Measurements from ENCODE around the gene RRP36. TPM values are rescaled to one million over a fixed set of nuclear protein-coding genes. Genes with fewer than 3 reads are reported as not detected.

RRP36 gene
- total RNA-seq, 2 experiments from 2014 or later, result 65.3 to 68.4 TPM

- POLR2A ChIA-PET, result no interaction called here
- CTCF ChIA-PET, result interaction anchor here (0.6 to 1.2 kb wide), 2 partner anchors 11 to 35 kb away, joined by 4 read pairs; partner anchors contain the start of genes KLC4 and MRPL2
- DNase-seq, result no peak
- H3K27me3 Mint-ChIP-seq, result no peaks in the 10 kb centered on the region
- H3K4me3 Mint-ChIP-seq, result no peak overlapping the region
- peaks cover 24% of the 10 kb centered on the region for H3K4me1 Mint-ChIP-seq
- peaks cover 29% of the 10 kb centered on the region for H3K36me3 Mint-ChIP-seq (ENCODE audit: low read depth)
- H3K27ac Mint-ChIP-seq, result no peak overlapping the region
- no peaks in the 10 kb centered on the region for H3K9me3 Mint-ChIP-seq
These were observed 26.6 kb downstream of the RRP36 start for GRCh38 chr6:43047998-43048397.

GRCh38 chr6:43050981-43051380 is 29.6 kb downstream of the RRP36 start:
- H3K36me3 Mint-ChIP-seq (ENCODE audit: low read depth), result peaks cover 38% of the 10 kb centered on the region
- no peak overlapping the region for H3K4me3 Mint-ChIP-seq
- no peaks in the 10 kb centered on the region for H3K9me3 Mint-ChIP-seq
- no peak overlapping the region for H3K27ac Mint-ChIP-seq
- POLR2A ChIA-PET, result interaction anchor here (0.5 kb wide), 1 partner anchor 46 kb away, joined by 3 read pairs; no protein-coding TSS in a partner anchor
- DNase-seq, result no peak
- CTCF ChIA-PET, result interaction anchor here (1.0 kb wide), 2 partner anchors 29 to 93 kb away, joined by 3 read pairs; no protein-coding TSS in a partner anchor
- peaks cover 39% of the 10 kb centered on the region for H3K4me1 Mint-ChIP-seq
- no peaks in the 10 kb centered on the region for H3K27me3 Mint-ChIP-seq

- H3K36me3 Mint-ChIP-seq (ENCODE audit: low read depth), result peaks cover 37% of the 10 kb centered on the region
- CTCF ChIA-PET, result no interaction called here
- H3K27ac Mint-ChIP-seq, result peak overlapping the region; percentile 99
These were observed 30.9 kb downstream of the RRP36 start for GRCh38 chr6:43052225-43052841.

GRCh38 chr6:43052842-43053544 is 31.6 kb downstream of the RRP36 start:
- H3K4me1 Mint-ChIP-seq, result peaks cover 49% of the 10 kb centered on the region
- peak overlapping the region; percentile 99 for H3K27ac Mint-ChIP-seq
- ChIA-PET CTCF (interaction anchor here (0.9 kb wide), 1 partner anchor 69 kb away, joined by 4 read pairs; the partner anchor contains the start of gene PPP2R5D), POLR2A (interaction anchor here (0.9 kb wide), 1 partner anchor 74 kb away, joined by 3 read pairs; the partner anchor contains the start of gene PEX6)
- H3K4me3 Mint-ChIP-seq, result peak overlapping the region; percentile 98
- DNase-seq, result peak; percentile 21
- H3K36me3 Mint-ChIP-seq (ENCODE audit: low read depth), result peaks cover 43% of the 10 kb centered on the region
- H3K27me3 Mint-ChIP-seq, result no peaks in the 10 kb centered on the region
- no peaks in the 10 kb centered on the region for H3K9me3 Mint-ChIP-seq

More at GRCh38 chr6:43052225-43052841, 30.9 kb downstream of the RRP36 start:
- Mint-ChIP-seq H3K4me3 (peak overlapping the region; percentile 98), H3K9me3 (no peaks in the 10 kb centered on the region), H3K4me1 (peaks cover 43% of the 10 kb centered on the region), H3K27me3 (no peaks in the 10 kb centered on the region)
- DNase-seq, result no peak
- POLR2A ChIA-PET, result no interaction called here

- Mint-ChIP-seq H3K36me3 (ENCODE audit: low read depth) (peaks cover 42% of the 10 kb centered on the region), H3K4me3 (peak within 1 kb of the TSS; percentile 98), H3K4me1 (peaks cover 55% of the 10 kb centered on the region), H3K9me3 (no peaks in the 10 kb centered on the region), H3K27me3 (no peaks in the 10 kb centered on the region), H3K27ac (peak within 1 kb of the TSS; percentile 99)
- ChIA-PET CTCF (interaction anchor here (0.6 to 1.6 kb wide), 4 partner anchors 18 to 90 kb away, joined by 3 to 4 read pairs (median 4); partner anchors contain the start of gene PPP2R5D), POLR2A (interaction anchor here (0.6 to 0.9 kb wide), 2 partner anchors 40 to 74 kb away, joined by 3 read pairs; partner anchors contain the start of genes KLHDC3, MEA1 and PEX6)
- peak; percentile 95 for DNase-seq
These were observed 32.3 kb downstream of the RRP36 start, which contains the start of gene CUL7 for GRCh38 chr6:43053545-43054205. TSS of gene CUL7 (minus strand) at chr6:43053851. CDS start at chr6:43052788, 1,063 bp downstream.

- Mint-ChIP-seq H3K36me3 (ENCODE audit: low read depth) (peaks cover 39% of the 10 kb centered on the region), H3K4me1 (peaks cover 59% of the 10 kb centered on the region), H3K4me3 (peak overlapping the region; percentile 98)
These were observed 33.0 kb downstream of the RRP36 start for GRCh38 chr6:43054206-43054943.

GRCh38 chr6:43055966-43056365 is 34.5 kb downstream of the RRP36 start:
- CTCF ChIA-PET, result interaction anchor here (1.0 kb wide), 1 partner anchor 9 kb away, joined by 4 read pairs; no protein-coding TSS in a partner anchor
- peaks cover 30% of the 10 kb centered on the region for H3K36me3 Mint-ChIP-seq (ENCODE audit: low read depth)
- no peaks in the 10 kb centered on the region for H3K9me3 Mint-ChIP-seq
- no peaks in the 10 kb centered on the region for H3K27me3 Mint-ChIP-seq
- peaks cover 69% of the 10 kb centered on the region for H3K4me1 Mint-ChIP-seq
- H3K4me3 Mint-ChIP-seq, result peak overlapping the region; percentile 1
- no peak for DNase-seq
- POLR2A ChIA-PET, result no interaction called here
- no peak overlapping the region for H3K27ac Mint-ChIP-seq

More at GRCh38 chr6:43054206-43054943, 33.0 kb downstream of the RRP36 start:
- Mint-ChIP-seq H3K27me3 (no peaks in the 10 kb centered on the region), H3K9me3 (no peaks in the 10 kb centered on the region), H3K27ac (peak overlapping the region; percentile 99)
- CTCF ChIA-PET, result interaction anchor here (0.6 to 1.6 kb wide), 7 partner anchors 18 to 646 kb away, joined by 3 to 4 read pairs (median 3); partner anchors contain the start of gene PPP2R5D
- POLR2A ChIA-PET, result interaction anchor here (0.6 to 0.9 kb wide), 2 partner anchors 40 to 75 kb away, joined by 3 read pairs; partner anchors contain the start of genes KLHDC3, MEA1 and PEX6
- no peak for DNase-seq

- H3K9me3 Mint-ChIP-seq, result no peaks in the 10 kb centered on the region
- peaks cover 21% of the 10 kb centered on the region for H3K36me3 Mint-ChIP-seq (ENCODE audit: low read depth)
- DNase-seq, result no peak
- no peaks in the 10 kb centered on the region for H3K27me3 Mint-ChIP-seq
- H3K4me1 Mint-ChIP-seq, result peaks cover 51% of the 10 kb centered on the region
- CTCF ChIA-PET, result interaction anchor here (0.9 to 1.7 kb wide), 4 partner anchors 42 to 129 kb away, joined by 3 to 5 read pairs (median 4); partner anchors contain the start of gene CNPY3
- POLR2A ChIA-PET, result interaction anchor here (1.1 kb wide), 1 partner anchor 74 kb away, joined by 4 read pairs; the partner anchor contains the start of gene PPP2R5D
- H3K4me3 Mint-ChIP-seq, result peak overlapping the region; percentile 88
- H3K27ac Mint-ChIP-seq, result peak overlapping the region; percentile 98
These were observed 37.1 kb downstream of the RRP36 start for GRCh38 chr6:43058531-43058930.

- H3K4me1 Mint-ChIP-seq, result peaks cover 44% of the 10 kb centered on the region
- peaks cover 15% of the 10 kb centered on the region for H3K36me3 Mint-ChIP-seq (ENCODE audit: low read depth)
- peak; percentile 98 for DNase-seq
- POLR2A ChIA-PET, result interaction anchor here (0.6 to 1.1 kb wide), 3 partner anchors 75 to 568 kb away, joined by 3 to 4 read pairs (median 3); partner anchors contain the start of gene PPP2R5D
- CTCF ChIA-PET, result interaction anchor here (0.9 to 1.7 kb wide), 6 partner anchors 9 to 130 kb away, joined by 3 to 5 read pairs (median 4); partner anchors contain the start of gene CNPY3
- H3K27me3 Mint-ChIP-seq, result no peaks in the 10 kb centered on the region
- H3K4me3 Mint-ChIP-seq, result peak within 1 kb of the TSS; percentile 88
- H3K27ac Mint-ChIP-seq, result peak within 1 kb of the TSS; percentile 98
- no peaks in the 10 kb centered on the region for H3K9me3 Mint-ChIP-seq
These were observed 38.0 kb downstream of the RRP36 start, which contains the start of the genes KLC4 and MRPL2 for GRCh38 chr6:43059168-43060033. TSS of gene KLC4 (plus strand) at chr6:43059631. CDS start at chr6:43061336, 1,705 bp downstream. TSS of gene MRPL2 (minus strand) at chr6:43059434. CDS start at chr6:43059381, 53 bp downstream.

GRCh38 chr6:43060034-43060754 is 38.8 kb downstream of the RRP36 start:
- Mint-ChIP-seq H3K9me3 (no peaks in the 10 kb centered on the region), H3K36me3 (ENCODE audit: low read depth) (peaks cover 15% of the 10 kb centered on the region), H3K27ac (peak overlapping the region; percentile 98), H3K4me1 (peaks cover 44% of the 10 kb centered on the region), H3K4me3 (peak overlapping the region; percentile 88), H3K27me3 (no peaks in the 10 kb centered on the region)
- POLR2A ChIA-PET, result no interaction called here
- no peak for DNase-seq
- CTCF ChIA-PET, result interaction anchor here (1.0 to 1.4 kb wide), 2 partner anchors 12 to 44 kb away, joined by 3 to 4 read pairs; no protein-coding TSS in a partner anchor

Data from activated CD4-positive, alpha-beta T cell treated with anti-CD3 and anti-CD28 coated beads, Interleukin-2, amount 10 ng/mL, durations not matched to agents 7 days and 5 days (primary cell).